OCI-LY3 (cell line): ENCODE results near the gene HLA-DMB.

ENCODE experiments used
- CTCF ChIP-seq: fragments of 200-600, 300-600 bp; sonication (generic); IDR thresholded peaks from 2 replicates; pipeline ENCODE4 v1.5.1; 2014; ENCODE audit warnings: antibody characterized with exemption, low read length, low read depth
- EZH2phosphoT487 ChIP-seq: fragments of 200-600 bp; shearing (Covaris generic); IDR thresholded peaks from 2 replicates; pipeline ENCODE4 v1.6.1; 2018; ENCODE audit warnings: antibody characterized with exemption, mixed run types, low read depth

GRCh38 chr6:32940656-32941213 lies at the start of gene HLA-DMB:
- TF ChIP-seq CTCF: no peak
- no peak for TF ChIP-seq EZH2phosphoT487
